HPDE6-E6E7 (cell line): Measurements from ENCODE around the gene PLXND1.
"Not testable (repeated sequence)": the region's sequence is repeated elsewhere in the genome, so short reads cannot be mapped to it uniquely, and the experiment has no call there.

ENCODE experiments used
- DNase-seq: peaks from one replicate; pipeline ENCODE4 v3.0.0; 2011; ENCODE audit warnings: missing footprints; ENCODE audit errors: extremely low spot score

PLXND1 gene

DNA sequence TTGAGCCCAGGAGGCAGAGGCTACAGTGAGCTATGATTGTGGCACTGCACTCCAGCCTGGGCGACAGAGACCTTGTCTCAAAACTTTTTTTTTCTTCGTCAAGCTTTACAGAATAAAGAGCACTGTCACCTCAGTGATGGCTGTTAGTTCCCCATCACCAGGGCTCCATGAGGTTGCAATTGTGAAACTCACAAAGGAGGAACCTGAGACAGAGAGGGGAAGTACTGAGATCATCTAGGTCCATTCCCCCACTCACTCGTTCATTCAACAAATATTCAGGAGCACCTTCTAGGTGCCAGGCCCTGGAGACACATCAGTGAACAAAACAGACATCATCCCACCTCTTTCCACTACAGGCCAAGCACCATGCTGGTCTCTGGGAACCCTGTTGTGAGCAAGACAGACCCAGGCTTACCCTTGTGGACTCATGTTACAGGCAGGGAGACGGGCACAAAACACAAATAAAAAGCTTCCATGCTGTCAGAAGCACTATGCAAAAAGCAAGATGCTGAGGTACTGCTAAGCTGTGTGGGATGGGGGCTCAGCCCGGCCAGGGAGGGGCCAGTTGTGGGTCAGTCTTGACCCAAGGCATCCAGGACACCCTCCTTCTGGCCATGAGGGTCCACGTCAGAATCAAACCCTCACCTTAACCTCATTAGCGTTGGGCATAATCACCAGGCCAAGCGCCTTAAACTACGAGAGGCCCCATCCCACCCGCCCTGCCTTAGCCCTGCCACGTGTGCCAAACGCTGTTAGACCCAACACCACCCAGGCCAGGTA is 80.2 kb downstream of the PLXND1 start:
- DNase-seq = no peak

- no peak for DNase-seq
These were observed 81.0 kb downstream of the PLXND1 start for GRCh38 chr3:129525341-129525968.

DNA sequence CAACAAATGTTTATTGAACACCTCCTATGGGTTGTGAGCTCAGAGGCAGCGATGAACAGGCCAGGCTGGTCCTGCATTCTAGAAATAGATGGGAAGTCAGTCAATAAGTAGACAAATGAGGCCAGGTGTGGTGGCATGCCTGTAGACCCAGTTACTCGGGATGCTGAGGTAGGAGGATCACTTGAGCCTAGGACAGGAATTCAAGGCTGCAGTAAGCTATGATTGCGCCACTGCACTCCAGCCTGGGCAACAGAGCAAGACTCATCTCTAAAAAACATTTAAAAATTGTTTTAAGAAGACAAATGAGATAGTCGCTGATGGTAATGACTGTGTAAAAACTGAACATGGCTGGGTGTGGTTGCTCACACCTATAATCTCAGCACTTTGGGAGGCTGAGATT is 82.4 kb downstream of the PLXND1 start:
- DNase-seq = no peak

- no peak for DNase-seq
These were observed 83.5 kb downstream of the PLXND1 start for GRCh38 chr3:129522953-129523352.

- no peak for DNase-seq
These were observed 84.9 kb downstream of the PLXND1 start for GRCh38 chr3:129521611-129522010.

GRCh38 chr3:129520960-129521359 is 85.5 kb downstream of the PLXND1 start:
- no peak for DNase-seq

DNA sequence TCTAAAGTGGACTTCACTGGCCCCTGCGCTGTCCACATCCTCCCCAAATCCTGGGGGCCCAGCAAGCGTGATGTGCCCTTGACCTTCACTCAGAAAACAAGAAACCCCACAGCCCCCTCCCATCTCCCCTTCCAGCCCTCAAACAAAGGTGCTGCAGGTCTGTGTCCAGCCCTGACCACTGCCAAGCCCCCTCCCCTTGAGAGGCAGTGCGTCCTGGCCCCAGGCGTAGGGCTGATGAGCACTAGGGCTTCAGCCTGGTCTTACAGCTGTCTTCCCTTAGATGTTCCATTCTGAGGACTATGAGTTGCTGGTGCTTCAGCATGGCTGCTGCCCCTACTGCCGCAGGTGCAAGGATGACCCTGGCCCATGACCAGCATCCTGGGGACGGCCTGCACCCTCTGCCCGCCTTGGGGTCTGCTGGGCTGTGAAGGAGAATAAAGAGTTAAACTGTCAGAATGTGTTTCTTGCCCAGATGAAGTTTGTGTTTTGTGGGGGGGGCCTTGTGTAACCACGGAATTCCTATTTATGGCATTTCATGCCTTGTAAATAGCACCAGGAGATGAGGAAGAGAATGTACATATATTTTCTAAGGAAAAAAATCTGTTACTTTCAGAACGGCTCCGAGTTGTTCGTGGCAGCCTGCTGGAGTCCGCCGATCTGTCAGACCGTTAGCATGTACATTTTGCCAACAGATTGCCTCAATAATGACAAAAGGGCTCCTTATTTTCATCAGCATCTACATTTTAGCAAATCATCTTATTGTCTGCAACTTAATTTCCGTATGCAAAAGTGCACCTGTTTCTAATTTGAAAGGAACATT is 86.4 kb downstream of the PLXND1 start:
- DNase-seq = no peak

- no peak for DNase-seq
These were observed 87.0 kb downstream of the PLXND1 start for GRCh38 chr3:129519449-129519848.

DNA sequence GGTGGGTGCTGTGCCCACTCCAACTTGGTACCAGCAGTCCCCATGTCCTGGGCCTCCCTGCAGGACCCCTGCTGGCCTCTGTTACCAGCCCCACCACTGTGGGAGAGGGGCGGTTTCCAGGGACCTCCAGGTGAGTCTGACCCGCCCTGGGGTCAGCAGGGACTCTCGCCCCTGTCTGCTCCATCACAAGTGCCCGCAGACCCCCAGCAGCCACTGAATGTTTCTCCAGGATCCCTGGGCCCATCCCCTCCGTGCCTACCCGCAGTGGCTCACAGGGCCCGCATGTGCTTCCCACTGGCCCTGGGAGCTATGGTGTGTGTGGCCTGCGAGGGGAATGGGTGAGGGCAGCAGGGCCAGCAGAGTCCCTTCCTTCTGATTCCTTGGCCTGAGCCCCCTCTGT is 87.9 kb downstream of the PLXND1 start:
- DNase-seq = no peak

- DNase-seq = no peak
These were observed 88.4 kb downstream of the PLXND1 start for GRCh38 chr3:129518038-129518561.

- no peak for DNase-seq
These were observed 89.0 kb downstream of the PLXND1 start for GRCh38 chr3:129517516-129517915.

GRCh38 chr3:129515821-129516432 is 90.5 kb downstream of the PLXND1 start:
- DNase-seq = not testable (repeated sequence)

DNA sequence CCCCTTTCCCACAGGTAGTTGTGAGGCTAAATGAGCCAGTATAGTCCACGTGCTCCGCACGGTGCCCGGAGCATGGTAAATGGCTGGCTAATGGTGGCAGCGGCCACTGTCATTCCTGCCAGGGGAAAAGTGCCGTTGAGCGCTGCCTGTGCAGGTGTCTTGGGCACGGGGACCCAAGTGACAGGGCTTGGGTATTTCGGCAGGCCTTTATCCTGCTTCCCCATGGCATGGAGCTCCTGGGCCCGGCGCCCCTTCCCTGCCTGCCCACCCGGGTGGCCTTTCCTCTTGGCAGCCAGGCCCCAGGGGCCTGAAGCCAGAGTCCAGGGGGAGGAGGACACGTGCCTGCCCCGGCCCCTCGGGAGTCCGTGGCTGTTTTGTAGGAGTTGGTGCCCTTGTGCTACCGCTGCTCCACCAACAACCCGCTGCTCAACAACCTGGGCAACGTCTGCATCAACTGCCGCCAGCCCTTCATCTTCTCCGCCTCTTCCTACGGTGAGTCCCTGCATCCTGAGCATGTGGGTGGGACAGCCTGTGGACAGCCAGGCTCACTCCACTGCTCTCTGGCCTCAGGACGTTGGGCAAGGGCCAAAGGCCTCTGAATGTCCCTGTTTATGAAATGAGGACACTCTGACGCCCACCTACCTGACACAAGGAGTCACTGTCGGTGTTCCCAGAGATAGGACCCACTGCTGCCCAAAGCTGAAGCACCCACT is 91.2 kb downstream of the PLXND1 start:
- not testable (repeated sequence) for DNase-seq

GRCh38 chr3:129514563-129514962 is 91.9 kb downstream of the PLXND1 start:
- no peak for DNase-seq

- no peak for DNase-seq
These were observed 92.4 kb downstream of the PLXND1 start for GRCh38 chr3:129514110-129514509.

DNA sequence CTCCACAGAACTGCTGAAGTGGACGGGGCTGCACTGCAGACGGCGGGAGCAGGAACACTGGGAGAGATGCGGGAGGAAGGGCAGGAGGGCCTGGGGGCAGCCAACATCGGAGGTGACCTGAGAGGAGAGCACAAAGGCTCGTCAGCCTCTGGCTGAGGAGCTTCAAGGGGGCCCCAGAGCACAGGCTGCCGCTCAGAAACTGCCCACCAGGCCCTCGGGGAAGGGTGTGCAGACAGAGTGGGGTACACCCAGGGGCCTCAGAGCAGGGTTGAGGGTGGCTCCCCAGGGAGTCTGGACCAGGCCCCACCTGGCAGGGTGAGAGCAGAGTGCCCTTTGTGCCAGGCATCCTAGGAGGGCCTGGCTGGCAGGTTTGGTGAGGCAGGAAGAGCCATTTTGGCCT is 92.8 kb downstream of the PLXND1 start:
- no peak for DNase-seq

DNA sequence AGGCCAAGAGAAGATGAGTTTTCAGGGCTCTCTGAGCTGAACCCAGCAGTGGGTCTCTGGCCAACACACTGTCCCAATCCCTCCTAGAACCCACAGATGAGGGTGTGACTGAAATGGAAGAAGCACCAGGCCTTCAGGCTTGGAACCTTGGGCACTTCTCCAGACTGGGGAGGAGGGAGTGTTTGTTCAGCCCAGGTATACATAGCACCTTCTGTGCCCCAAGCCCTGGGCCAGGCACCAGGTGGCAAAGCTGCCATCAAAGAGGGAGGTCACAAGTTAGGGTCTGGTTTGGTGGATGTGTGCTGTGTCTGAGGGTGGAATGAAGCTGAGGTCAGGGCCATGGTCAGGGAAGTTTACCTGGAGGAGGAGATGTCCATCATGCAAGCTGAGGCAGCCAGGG is 93.9 kb downstream of the PLXND1 start:
- DNase-seq = no peak

DNA sequence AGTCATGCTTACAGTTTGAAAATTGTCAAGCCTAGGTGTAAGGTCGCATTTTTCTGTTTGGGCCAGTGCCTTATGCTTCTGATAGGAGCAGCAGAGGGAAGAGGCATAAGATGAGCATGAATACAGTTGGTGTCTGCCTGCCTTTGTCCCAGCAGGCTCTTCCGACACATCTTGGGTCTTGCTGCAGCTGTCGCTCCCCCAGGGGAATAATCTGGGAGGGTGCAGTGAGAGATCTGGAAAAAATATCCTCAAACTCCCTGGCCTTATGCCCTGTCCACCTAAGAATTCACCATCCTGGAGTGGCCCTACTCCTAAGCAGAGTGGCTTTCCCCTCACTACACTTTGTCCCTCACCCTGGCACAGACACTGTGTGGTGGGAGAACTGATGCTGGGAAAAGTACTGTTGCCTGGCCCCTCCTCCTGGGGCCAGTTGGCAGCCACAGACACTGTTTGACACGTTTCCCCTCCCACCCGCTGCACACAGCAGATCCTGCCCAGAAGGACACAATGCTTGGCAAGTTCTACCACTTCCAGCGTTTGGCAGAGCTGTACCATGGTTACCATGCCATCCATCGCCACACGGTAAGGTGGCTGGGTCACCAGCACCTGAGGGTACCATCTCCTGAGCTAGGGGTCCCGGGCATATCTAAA is 99.2 kb downstream of the PLXND1 start:
- no peak for DNase-seq

DNA sequence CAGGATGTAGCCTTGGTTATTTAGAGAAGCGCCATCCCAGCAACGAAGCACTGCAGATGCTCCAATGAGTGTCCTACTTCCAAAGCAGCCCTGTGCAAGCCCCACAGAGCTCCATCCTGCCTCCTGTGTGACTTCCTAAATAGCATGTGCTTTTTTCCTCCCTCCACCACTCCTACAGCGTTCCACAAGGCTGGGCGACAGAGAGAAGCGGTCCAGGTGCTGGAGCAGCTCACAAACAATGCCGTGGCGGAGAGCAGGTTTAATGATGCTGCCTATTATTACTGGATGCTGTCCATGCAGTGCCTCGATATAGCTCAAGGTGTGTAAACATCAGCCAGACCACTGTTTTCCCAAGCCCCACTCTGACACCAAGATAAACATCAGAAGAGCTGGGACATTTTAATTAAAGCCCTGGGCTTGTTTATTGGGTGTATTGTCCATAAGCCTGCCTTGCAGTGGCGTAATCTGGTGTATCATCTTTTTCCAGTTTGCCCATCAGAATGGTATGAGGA is 100.2 kb downstream of the PLXND1 start:
- DNase-seq = no peak

GRCh38 chr3:129505341-129505740 is 101.1 kb downstream of the PLXND1 start:
- DNase-seq = no peak
